MM.1S (cell line): Measurements from ENCODE around the gene CNTN5.

Experiments
- DNase-seq: peaks from one replicate; pipeline ENCODE4 v3.0.0-alpha.2; 2015
- H2AFZ ChIP-seq: fragments of 300-600 bp; sonication (generic); 2 replicates; pipeline ENCODE4 v1.6.0; 2016; ENCODE audit warnings: antibody characterized with exemption, low read length
- H3F3A ChIP-seq: fragments of 300-600 bp; sonication (generic); 2 replicates; pipeline ENCODE4 v1.6.1; 2016; ENCODE audit warnings: mild to moderate bottlenecking, antibody characterized with exemption, low read length, moderate library complexity, mixed read lengths; ENCODE audit not compliant: insufficient read depth
- H3K27ac ChIP-seq: fragments of 300-600 bp; sonication (generic); 2 replicates; pipeline ENCODE4 v1.5.1; 2016; ENCODE audit warnings: mild to moderate bottlenecking, low read length
- H3K27me3 ChIP-seq: fragments of 300-600 bp; sonication (generic); replicated peaks from 2 replicates; pipeline ENCODE4 v1.6.0; 2016; ENCODE audit warnings: low read length; ENCODE audit not compliant: insufficient read depth
- H3K36me3 ChIP-seq: fragments of 300-600 bp; sonication (generic); replicated peaks from 2 replicates; pipeline ENCODE4 v1.6.1; 2016; ENCODE audit warnings: mild to moderate bottlenecking, low read length, mixed read lengths; ENCODE audit not compliant: insufficient read depth
- H3K4me1 ChIP-seq: fragments of 300-600 bp; sonication (generic); 2 replicates; pipeline ENCODE4 v1.6.1; 2016; ENCODE audit warnings: low read length, mixed read lengths
- H3K4me2 ChIP-seq: fragments of 300-600 bp; sonication (generic); 2 replicates; pipeline ENCODE4 v1.6.0; 2016; ENCODE audit warnings: low read depth, low read length
- H3K4me3 ChIP-seq: fragments of 300-600 bp; sonication (generic); 2 replicates; pipeline ENCODE4 v1.5.1; 2016; ENCODE audit warnings: low read length, mixed read lengths
- H3K79me2 ChIP-seq: fragments of 300-600 bp; sonication (generic); 2 replicates; pipeline ENCODE4 v1.6.1; 2016; ENCODE audit warnings: mixed run types, low read length, mixed read lengths
- H3K9ac ChIP-seq: fragments of 300-600 bp; sonication (generic); 2 replicates; pipeline ENCODE4 v1.6.1; 2016; ENCODE audit warnings: low read length, mixed read lengths
- H3K9me2 ChIP-seq: fragments of 300-600 bp; sonication (generic); replicated peaks from 2 replicates; pipeline ENCODE4 v1.6.1; 2016; ENCODE audit warnings: mild to moderate bottlenecking, low read length, mixed read lengths; ENCODE audit not compliant: insufficient read depth
- H3K9me3 ChIP-seq: fragments of 300-600 bp; sonication (generic); replicated peaks from 2 replicates; pipeline ENCODE4 v1.6.1; 2016; ENCODE audit warnings: mild to moderate bottlenecking, low read length, mixed read lengths; ENCODE audit not compliant: insufficient read depth
- H4K20me1 ChIP-seq: fragments of 300-600 bp; sonication (generic); 2 replicates; pipeline ENCODE4 v1.6.1; 2016; ENCODE audit warnings: mild to moderate bottlenecking, low read length, moderate library complexity, mixed read lengths; ENCODE audit not compliant: insufficient read depth
- EZH2 ChIP-seq: fragments of 300-600 bp; sonication (generic); optimal IDR thresholded peaks from 2 replicates; pipeline ENCODE3; 2017; ENCODE audit warnings: low read depth, mild to moderate bottlenecking, antibody characterized with exemption, low read length, mixed read lengths
- EZH2phosphoT487 ChIP-seq: fragments of 300-600 bp; sonication (generic); IDR thresholded peaks from 2 replicates; pipeline ENCODE4 v1.6.1; 2018; ENCODE audit warnings: antibody characterized with exemption, low read length
- TF ChIP-seq, protein P1 (sequence below): fragments of 300-600 bp; sonication (generic); IDR thresholded peaks from 2 replicates; pipeline ENCODE4 v1.5.1; 2016; ENCODE audit warnings: antibody characterized with exemption, low read length, mixed read lengths

CNTN5 gene

DNA sequence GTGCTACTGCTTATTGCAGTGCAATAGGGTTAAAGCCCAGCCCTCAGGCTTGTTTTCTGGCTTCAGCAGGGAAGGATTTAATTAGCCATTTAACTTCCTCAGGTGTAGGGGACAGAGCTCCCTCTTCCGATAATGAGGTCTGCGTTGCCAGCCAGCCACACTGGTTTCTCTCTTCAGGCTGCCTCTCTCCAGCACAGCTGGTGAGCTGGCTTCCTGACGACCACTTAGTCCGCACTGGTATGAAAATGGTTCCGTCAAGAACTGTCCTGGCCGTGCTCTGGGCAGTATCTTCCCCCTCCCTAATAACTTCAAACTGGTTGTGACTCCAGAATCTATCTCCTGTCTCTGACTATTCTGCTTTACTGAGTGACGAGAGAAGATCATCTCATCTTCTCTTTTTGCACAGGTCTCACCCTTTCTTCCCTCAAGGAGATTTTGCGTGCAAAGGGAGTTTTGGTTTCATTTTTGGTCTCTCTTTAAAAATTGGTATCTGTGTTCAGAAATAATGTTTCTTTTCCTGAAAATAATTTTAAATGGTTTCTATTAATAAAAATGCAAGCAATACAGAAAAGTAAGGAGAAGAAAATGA lies 49.2 kb downstream of the CNTN5 start:
- Histone ChIP-seq H3K27ac (peak overlapping the region; percentile 96), H3K9me2 (no peaks in the 10 kb centered on the region), H3K4me3 (peak overlapping the region; percentile 82), H3K36me3 (no peaks in the 10 kb centered on the region), H3K4me1 (peaks cover 21% of the 10 kb centered on the region), H3K9ac (peak overlapping the region; percentile 74), H3K9me3 (no peaks in the 10 kb centered on the region), H4K20me1 (no peaks in the 10 kb centered on the region), H3K79me2 (no peaks in the 10 kb centered on the region), H3F3A (peaks cover 22% of the 10 kb centered on the region), H3K4me2 (peak overlapping the region; percentile 78), H3K27me3 (no peaks in the 10 kb centered on the region), H2AFZ (peak overlapping the region; percentile 78)
- TF ChIP-seq EZH2phosphoT487: no peak
- TF ChIP-seq, protein P1, sequence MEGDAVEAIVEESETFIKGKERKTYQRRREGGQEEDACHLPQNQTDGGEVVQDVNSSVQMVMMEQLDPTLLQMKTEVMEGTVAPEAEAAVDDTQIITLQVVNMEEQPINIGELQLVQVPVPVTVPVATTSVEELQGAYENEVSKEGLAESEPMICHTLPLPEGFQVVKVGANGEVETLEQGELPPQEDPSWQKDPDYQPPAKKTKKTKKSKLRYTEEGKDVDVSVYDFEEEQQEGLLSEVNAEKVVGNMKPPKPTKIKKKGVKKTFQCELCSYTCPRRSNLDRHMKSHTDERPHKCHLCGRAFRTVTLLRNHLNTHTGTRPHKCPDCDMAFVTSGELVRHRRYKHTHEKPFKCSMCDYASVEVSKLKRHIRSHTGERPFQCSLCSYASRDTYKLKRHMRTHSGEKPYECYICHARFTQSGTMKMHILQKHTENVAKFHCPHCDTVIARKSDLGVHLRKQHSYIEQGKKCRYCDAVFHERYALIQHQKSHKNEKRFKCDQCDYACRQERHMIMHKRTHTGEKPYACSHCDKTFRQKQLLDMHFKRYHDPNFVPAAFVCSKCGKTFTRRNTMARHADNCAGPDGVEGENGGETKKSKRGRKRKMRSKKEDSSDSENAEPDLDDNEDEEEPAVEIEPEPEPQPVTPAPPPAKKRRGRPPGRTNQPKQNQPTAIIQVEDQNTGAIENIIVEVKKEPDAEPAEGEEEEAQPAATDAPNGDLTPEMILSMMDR: peak; percentile 34
- no peak for TF ChIP-seq EZH2
- DNase-seq: peak; percentile 82

DNA sequence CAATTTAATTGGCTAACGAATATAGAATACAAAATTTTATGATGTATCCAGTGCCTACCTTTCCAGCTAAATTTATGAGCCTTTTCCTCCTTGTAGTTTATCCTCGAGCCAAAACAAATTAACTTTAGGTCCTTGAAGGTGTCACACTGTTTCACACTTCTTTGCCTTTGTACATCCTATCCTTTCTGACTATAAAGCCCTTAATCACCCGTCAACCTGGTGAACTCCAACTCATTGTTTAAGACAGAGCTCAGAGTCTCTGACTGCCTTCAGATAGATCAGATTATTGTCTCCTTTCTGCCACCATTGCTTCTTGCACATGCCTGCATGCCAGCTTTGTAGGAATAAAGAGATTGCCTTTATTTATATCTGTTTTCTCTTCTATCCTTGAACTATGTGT lies 58.8 kb downstream of the CNTN5 start:
- Histone ChIP-seq H3K9ac (no peak overlapping the region), H2AFZ (no peak overlapping the region), H3K4me1 (no peaks in the 10 kb centered on the region), H3K4me2 (no peak overlapping the region), H3K79me2 (no peaks in the 10 kb centered on the region), H3F3A (no peaks in the 10 kb centered on the region), H3K4me3 (no peak overlapping the region), H3K9me2 (no peaks in the 10 kb centered on the region), H3K9me3 (no peaks in the 10 kb centered on the region), H4K20me1 (no peaks in the 10 kb centered on the region), H3K27me3 (no peaks in the 10 kb centered on the region), H3K27ac (no peak overlapping the region), H3K36me3 (no peaks in the 10 kb centered on the region)
- no peak for DNase-seq
- TF ChIP-seq, protein P1: no peak
- no peak for TF ChIP-seq EZH2
- no peak for TF ChIP-seq EZH2phosphoT487

DNA sequence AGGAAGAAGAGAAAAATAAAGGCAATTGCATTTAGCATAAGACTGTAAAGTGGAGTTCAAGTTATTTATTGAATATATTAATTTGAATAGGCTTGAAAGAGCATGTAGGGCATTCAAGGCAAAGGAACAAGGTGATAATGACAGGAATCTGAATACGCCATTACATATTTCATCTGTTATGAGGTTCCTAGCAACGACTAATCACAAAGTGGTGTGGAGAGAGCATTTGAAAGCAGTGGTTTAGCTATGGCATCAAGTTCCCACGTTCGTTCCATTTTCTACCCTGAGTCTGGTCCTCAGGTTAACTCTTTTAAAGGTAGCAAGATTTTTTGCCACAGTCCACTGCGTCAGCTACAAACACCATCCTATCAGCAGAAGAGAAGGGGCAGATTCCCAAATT lies 59.4 kb downstream of the CNTN5 start:
- H4K20me1 ChIP-seq: no peaks in the 10 kb centered on the region
- H3K4me2 ChIP-seq: no peak overlapping the region
- TF ChIP-seq, protein P1: no peak
- TF ChIP-seq EZH2: no peak
- TF ChIP-seq EZH2phosphoT487: no peak
- no peaks in the 10 kb centered on the region for H3K9me2 ChIP-seq
- H3K9ac ChIP-seq: no peak overlapping the region
- no peak for DNase-seq
- no peak overlapping the region for H3K4me3 ChIP-seq
- no peaks in the 10 kb centered on the region for H3K4me1 ChIP-seq
- H3K79me2 ChIP-seq: no peaks in the 10 kb centered on the region
- H3K27me3 ChIP-seq: no peaks in the 10 kb centered on the region
- no peak overlapping the region for H2AFZ ChIP-seq
- no peaks in the 10 kb centered on the region for H3K9me3 ChIP-seq
- H3F3A ChIP-seq: no peaks in the 10 kb centered on the region
- H3K36me3 ChIP-seq: no peaks in the 10 kb centered on the region
- H3K27ac ChIP-seq: no peak overlapping the region
